Erythroblast (primary cell): ENCODE measurements around the gene PEG3.

Source experiments
- GATA1 ChIP-seq: IDR thresholded peaks from 2 replicates; pipeline ENCODE4 v1.6.1; 2011; ENCODE audit warnings: low read depth, mild to moderate bottlenecking, control low read depth, low read length, moderate library complexity
- POLR2A ChIP-seq: IDR thresholded peaks from 2 replicates; pipeline ENCODE4 v1.6.1; 2011; ENCODE audit warnings: mild to moderate bottlenecking, low read length

GRCh38 chr19:56848166-56848565 lies 7.6 kb upstream of the PEG3 start:
- TF ChIP-seq POLR2A: no peak
- no peak for TF ChIP-seq GATA1
